ENCODE measurements around the gene CDCA8. TPM values are rescaled to one million over a fixed set of nuclear protein-coding genes. Genes with fewer than 3 reads are reported as not detected.

Gene CDCA8
- total RNA-seq, 1 experiment from 2014 or later, result 34.5 TPM

- Mint-ChIP-seq H3K36me3 (ENCODE audit: insufficient read depth, unreplicated experiment) (peaks cover 22% of the 10 kb centered on the region), H3K27me3 (ENCODE audit: unreplicated experiment) (no peaks in the 10 kb centered on the region), H3K4me3 (ENCODE audit: low read depth, unreplicated experiment) (no peak overlapping the region), H3K27ac (ENCODE audit: unreplicated experiment) (no peak overlapping the region), H3K4me1 (ENCODE audit: low read depth, unreplicated experiment) (no peaks in the 10 kb centered on the region), H3K9me3 (ENCODE audit: low read depth, unreplicated experiment) (no peaks in the 10 kb centered on the region)
- CTCF ChIA-PET, result no interaction called here
- BruUV-seq (replicated peaks), result no TSS peak
- intact Hi-C loops (cut with micrococcal nuclease; ENCODE audit: unreplicated experiment), result loop anchor here (5.0 kb wide), 1 partner anchor 63 kb away; the partner anchor contains the start of gene CDCA8
- DNase-seq, result no peak
- TF ChIP-seq, protein P1, sequence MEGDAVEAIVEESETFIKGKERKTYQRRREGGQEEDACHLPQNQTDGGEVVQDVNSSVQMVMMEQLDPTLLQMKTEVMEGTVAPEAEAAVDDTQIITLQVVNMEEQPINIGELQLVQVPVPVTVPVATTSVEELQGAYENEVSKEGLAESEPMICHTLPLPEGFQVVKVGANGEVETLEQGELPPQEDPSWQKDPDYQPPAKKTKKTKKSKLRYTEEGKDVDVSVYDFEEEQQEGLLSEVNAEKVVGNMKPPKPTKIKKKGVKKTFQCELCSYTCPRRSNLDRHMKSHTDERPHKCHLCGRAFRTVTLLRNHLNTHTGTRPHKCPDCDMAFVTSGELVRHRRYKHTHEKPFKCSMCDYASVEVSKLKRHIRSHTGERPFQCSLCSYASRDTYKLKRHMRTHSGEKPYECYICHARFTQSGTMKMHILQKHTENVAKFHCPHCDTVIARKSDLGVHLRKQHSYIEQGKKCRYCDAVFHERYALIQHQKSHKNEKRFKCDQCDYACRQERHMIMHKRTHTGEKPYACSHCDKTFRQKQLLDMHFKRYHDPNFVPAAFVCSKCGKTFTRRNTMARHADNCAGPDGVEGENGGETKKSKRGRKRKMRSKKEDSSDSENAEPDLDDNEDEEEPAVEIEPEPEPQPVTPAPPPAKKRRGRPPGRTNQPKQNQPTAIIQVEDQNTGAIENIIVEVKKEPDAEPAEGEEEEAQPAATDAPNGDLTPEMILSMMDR (IDR thresholded peaks at IDR 0.05; ENCODE audit: unreplicated experiment), result no peak
Measured at GRCh38 chr1:37755290-37755689, 63.0 kb downstream of the CDCA8 start.

DNA sequence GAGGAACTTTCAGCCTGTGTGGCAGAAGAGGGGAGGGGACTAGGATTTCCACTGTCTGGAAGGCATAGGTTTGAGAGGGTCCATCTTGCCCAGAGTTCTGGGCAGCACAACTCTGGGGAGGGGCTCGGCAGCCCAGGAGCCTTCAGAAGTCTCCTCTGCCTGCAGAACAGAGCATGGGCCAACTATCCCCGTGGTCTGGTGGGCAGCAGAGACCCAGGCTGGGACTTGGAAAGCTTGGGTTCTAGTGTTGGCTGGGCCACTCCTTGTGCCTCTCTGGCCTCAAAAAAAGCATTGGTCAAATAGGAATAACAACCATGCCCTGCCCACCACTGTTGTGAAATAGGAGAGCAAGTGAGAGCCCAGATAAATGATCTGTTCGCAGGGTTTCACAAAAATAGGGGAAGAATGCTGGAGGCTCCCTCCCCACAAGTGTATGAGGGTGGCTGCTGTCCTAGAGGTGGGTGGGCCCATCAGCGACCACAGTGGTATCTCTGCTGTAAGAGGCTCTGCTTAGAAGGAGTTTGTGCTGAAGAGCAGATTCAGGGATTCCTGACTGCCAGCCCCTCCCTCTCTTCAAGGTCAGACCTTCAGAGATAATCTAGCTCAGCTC, 63.7 kb downstream of the CDCA8 start:
- H3K4me3 Mint-ChIP-seq (ENCODE audit: low read depth, unreplicated experiment), result no peak overlapping the region
- H3K27me3 Mint-ChIP-seq (ENCODE audit: unreplicated experiment), result no peaks in the 10 kb centered on the region
- H3K9me3 Mint-ChIP-seq (ENCODE audit: low read depth, unreplicated experiment), result no peaks in the 10 kb centered on the region
- peaks cover 19% of the 10 kb centered on the region for H3K36me3 Mint-ChIP-seq (ENCODE audit: insufficient read depth, unreplicated experiment)
- intact Hi-C loops (cut with micrococcal nuclease; ENCODE audit: unreplicated experiment), result loop anchor here (5.0 kb wide), 1 partner anchor 64 kb away; the partner anchor contains the start of gene CDCA8
- CTCF ChIA-PET, result interaction anchor here (1.2 kb wide), 1 partner anchor 10 kb away, joined by 4 read pairs; no protein-coding TSS in a partner anchor
- no peak overlapping the region for H3K27ac Mint-ChIP-seq (ENCODE audit: unreplicated experiment)
- H3K4me1 Mint-ChIP-seq (ENCODE audit: low read depth, unreplicated experiment), result no peaks in the 10 kb centered on the region
- BruUV-seq (replicated peaks), result no TSS peak
- DNase-seq, result no peak
- TF ChIP-seq, protein P1 (IDR thresholded peaks at IDR 0.05; ENCODE audit: unreplicated experiment), result no peak

Other genes with a start within 250 kb of the CDCA8 start
- gene ZC3H12A, start 217.9 kb upstream of the CDCA8 start, total RNA-seq (2022), result 64.4 and 94.1 TPM in 2 replicates
- gene MEAF6, start 177.8 kb upstream of the CDCA8 start, total RNA-seq (2022), result 60.1 and 70.8 TPM in 2 replicates
- 21.0 and 25.7 TPM in 2 replicates for gene SNIP1, start 138.2 kb upstream of the CDCA8 start, total RNA-seq (2022)
- gene DNALI1, start 135.6 kb upstream of the CDCA8 start, total RNA-seq (2022), result 4.8 and 5.2 TPM in 2 replicates
- 74.7 and 75.0 TPM in 2 replicates for gene GNL2, start 96.6 kb upstream of the CDCA8 start, total RNA-seq (2022)
- not detected in 2 replicates for gene RSPO1, start 57.6 kb upstream of the CDCA8 start, total RNA-seq (2022)
- gene EPHA10, start 72.6 kb downstream of the CDCA8 start, total RNA-seq (2022), result 7.8 and 10.7 TPM in 2 replicates
- gene MANEAL, start 101.3 kb downstream of the CDCA8 start, total RNA-seq (2022), result 28.1 and 28.6 TPM in 2 replicates
- 41.3 and 43.6 TPM in 2 replicates for gene C1orf122, start 115.3 kb downstream of the CDCA8 start, total RNA-seq (2022)
- gene YRDC, start 115.7 kb downstream of the CDCA8 start, total RNA-seq (2022), result 18.6 and 18.8 TPM in 2 replicates
- gene MTF1, start 167.1 kb downstream of the CDCA8 start, total RNA-seq (2022), result 27.1 and 34.3 TPM in 2 replicates